ENCODE measurements around the gene PLCL2.
"Not testable (repeated sequence)": the region's sequence is repeated elsewhere in the genome, so short reads cannot be mapped to it uniquely, and the experiment has no call there.

PLCL2 gene

DNA sequence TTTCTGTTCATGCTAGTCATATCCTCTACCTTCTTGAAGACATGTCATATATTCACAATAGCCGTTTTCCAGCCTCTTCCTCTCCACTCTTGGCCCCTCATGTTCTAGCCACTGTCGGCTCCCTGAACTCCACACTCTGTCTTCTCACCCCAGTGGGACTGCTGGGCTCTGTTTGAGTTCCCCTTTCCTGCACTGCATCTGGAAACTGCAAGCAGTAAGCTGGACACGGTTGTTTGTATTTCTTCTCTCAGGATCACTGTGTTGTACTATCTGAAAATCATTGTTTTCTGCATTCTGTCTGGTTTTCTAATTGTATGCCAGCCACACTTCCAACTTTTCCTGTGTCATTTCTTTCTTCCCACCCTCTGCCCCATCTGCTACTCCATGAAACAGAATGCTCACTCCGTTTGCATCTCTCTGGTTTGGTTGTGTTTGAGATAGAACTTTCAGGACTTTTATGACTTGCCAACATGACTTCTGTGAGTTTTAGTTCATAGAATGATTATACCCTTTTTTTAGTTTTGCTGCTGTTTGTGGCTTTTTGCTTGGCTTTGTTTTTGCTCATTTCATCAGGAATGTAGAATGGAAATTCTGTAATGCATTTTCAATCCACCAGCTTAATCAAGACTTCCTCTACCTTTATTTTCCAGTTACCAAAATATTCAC, 192.3 kb downstream of the PLCL2 start:
- no peak for DNase-seq (ENCODE audit: low spot score)

DNA sequence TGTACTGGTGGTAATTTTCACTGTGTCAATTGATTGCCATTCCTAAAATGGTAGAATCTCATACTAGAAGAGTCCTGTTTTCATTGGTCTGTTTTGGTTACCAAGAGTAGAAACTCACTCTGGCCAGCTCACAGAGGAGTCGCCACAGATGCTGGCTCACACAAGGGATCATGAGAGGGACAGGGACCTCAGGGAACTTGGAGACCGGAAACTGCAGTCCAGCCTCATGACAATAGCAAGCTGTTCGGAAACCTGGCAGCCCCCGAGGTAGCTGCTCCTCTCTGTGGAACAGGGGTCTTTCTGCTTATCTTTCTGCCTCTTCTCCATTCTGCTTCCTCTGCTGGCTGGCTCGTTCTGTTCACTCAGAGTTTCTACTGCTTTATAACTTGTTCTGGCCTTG, 192.9 kb downstream of the PLCL2 start:
- DNase-seq (ENCODE audit: low spot score): no peak

DNA sequence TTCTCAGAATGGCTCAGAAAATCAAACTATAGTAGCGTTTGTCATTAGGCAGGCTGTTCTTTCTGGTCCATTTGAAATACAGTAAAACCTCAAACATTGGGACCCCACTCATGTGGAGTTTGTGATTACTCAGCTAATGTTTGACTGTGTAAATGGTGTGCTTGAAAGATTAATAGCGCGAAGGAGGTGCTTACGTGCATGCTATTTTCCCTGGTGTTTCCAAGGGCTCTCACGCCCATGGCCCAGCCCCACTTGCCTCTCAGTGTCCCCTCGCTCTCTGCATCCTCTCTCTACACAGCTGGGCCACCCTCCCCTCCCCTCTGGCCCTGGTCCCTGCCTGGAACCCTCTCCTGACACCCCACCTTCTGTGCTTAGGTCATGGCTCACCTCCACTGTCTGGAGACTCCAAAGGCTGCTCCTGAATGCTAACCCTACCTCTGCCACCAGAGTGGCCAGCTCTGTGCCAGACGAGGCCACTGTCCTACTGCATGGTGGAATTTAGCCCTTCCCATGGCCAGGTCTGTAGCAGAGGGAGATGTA, 194.2 kb downstream of the PLCL2 start:
- no peak for DNase-seq (ENCODE audit: low spot score)

DNA sequence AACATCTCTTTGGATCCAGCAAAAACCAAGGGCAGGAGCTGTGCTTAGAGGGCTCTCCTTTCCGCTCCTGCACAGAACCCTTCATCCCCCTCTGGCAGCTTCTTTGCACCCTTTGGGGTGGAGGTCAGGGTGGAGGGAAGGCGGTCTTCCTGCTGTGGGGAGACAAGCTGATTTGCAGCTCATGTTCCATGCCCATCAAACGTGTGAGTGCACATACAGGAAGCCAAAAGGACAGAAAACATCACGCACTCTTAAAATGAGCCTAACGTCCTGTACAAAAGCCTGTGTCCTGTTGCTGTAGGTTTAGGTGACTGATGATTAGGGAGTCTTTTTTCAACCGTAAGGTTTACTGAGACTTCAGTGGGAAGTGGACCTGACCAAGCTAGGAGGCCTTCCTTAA, 195.2 kb downstream of the PLCL2 start:
- no peak for DNase-seq (ENCODE audit: low spot score)

DNA sequence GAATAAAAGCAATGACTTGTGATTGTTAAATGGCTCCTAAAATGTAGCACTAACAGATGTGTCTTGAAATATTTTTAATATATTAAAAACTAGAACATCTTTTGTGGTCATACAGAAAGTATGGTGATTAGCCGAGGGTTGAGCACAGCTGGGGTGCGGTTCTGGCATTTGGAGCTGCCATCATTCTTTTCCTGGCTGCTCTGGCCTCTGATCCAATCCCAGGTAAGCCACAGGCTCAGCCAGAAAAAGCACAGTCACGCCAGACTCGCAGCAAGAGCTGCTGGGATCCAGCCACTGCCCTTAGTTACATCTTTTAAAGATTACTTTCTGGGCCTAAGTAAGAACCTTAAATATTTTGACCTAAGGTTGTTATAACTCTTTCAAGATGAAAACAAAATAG, 196.8 kb downstream of the PLCL2 start:
- DNase-seq (ENCODE audit: low spot score): no peak

DNA sequence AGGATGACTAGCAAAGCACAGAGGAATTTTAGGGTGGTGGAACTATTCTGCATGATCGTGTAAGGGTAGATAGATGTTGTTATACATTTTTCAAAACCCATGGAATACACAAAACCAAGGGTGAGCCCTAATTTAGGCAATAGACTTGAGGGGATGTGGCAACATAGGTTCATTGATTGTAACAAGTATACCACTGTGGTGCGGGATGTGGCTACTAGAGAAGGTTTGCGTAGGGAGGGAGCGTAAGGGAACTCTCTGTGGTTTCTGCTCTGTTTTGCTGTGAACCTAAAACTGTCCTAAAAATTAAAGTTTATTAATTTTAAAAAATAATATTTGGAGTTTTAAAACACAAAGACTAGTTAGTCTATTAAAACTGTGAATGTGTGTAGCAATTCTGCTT, 202.8 kb downstream of the PLCL2 start:
- DNase-seq (ENCODE audit: low spot score): no peak

DNA sequence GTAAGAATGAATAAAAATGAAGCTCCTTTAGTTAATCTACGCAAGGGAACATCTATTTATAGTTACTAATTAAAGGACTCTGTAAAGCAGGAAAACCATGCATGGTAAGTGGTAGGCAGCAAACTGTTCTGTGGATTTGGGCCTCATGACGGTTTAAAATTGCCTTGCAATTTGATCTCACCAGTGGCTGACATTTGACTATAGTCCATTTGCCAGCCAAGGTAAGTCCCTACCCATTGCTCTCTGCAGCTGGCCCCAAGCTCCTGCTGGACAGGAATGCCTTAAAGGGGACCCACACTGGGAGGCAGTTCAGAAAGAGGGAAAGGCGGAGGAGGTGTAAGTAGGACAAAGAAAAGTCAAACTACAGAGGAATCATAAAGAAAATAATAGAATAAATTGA, 203.3 kb downstream of the PLCL2 start:
- DNase-seq (ENCODE audit: low spot score): no peak

DNA sequence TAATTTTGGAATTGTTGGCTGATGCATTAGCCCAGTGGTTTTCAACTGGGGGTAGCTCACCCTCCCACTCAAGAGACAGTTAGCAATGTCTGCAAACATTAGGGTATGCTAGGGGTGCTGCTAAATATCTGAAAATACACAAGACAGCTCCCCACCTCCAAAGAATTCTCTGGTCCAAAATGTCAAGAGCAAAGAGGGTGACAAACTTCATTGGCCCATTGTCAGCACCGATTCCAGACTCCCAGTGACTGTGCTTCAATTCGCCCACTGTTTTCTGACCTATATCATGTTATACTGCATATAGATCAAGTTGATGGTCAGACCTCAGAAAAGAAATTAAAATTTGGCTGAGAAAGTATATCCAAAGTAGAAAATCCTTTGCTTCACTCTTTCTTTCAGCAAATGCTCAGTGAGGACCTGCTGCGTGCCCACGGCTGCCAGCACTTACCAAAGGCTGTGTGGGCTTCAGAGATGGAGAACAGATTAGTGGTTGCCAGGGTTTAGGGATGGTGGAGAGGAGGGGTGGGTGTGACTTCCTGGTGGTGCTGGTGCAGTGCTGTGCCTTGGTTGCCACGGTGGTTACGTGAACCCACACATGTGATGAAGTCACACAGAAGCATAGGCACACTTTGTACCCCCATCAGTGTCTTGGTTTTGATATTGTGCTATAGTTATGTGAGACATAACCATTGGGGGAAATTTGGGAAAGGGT, 204.0 kb downstream of the PLCL2 start:
- no peak for DNase-seq (ENCODE audit: low spot score)

DNA sequence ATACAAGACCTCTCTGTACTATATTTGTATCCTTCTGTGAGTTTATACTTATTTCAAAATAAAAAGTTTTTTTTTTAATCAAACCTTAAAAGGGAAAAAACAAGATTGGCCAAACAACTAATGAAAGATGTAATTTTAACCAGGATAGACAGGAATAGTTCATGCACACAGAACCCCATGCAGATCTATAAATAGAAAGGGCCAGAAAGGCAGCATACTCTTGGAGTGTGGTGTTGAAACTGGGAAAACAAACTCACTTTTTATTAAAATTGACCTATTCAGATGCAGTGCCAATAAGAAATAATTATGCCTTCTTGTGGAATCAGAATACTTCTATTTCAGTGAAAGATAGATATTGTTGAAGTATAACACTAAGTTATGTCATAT, 204.6 kb downstream of the PLCL2 start:
- no peak for DNase-seq (ENCODE audit: low spot score)

DNA sequence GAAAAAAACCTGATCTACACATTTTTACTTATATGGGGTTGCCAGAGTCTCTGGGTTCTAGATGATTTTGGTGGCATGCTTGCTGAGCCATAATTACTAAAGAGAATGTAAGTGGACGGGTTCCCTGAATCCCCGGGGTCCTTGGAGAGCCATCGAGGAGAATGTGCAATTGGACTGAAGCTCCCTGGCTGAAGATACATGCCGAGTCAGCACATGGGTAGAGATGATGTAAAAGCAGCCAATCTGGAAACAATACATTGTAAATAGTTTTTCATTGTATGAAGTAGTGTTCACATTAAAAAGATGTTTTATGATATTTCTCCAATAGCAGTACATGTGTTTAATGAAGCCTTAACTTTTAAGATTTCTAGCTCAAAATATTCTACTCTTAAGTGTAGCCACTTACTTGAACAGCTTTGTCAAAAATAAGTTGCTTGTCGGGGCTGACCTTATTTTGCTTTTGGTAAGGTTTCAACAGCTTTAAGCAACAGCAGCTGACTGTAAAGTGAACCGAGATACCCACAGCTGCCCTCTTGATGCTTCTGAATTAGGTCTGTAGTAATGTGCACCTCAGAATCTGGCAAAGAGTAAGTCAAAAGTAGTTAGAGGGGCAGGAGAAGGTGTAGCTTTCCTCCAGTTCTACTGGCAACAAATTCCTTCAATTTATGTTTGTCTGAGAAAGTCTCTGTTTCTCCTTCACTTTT, 205.7 kb downstream of the PLCL2 start:
- no peak for DNase-seq (ENCODE audit: low spot score)

DNA sequence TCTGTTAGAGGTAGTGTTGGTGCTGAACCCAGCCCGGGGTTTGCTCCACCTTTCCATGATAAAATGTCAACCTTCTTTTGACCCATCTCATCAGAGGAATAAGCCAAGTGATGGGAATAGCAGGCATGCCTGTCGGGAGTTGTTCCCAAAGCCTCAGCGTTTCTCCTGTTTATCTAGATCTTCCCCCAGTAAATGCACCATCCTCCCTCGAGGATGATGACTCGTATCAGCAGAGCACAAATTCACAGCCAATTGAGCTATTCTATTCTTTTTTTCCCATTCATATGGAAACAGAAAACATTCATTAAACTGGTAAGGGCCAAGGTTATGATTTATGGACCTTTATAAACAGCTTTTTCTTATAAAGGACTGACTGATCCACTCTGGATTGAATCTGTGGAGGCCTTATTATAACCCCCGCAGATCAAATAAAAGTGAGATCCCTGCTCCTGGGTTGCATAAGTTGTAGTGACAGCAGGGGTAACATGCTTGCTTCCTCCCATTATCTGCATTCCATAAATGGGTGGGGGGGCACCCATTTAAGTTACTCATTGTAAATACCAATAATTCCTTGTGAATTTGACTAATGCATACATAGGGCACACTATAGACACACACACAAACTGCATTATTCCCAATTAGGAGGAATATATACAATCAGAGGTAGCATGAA, 207.3 kb downstream of the PLCL2 start:
- no peak for DNase-seq (ENCODE audit: low spot score)

DNA sequence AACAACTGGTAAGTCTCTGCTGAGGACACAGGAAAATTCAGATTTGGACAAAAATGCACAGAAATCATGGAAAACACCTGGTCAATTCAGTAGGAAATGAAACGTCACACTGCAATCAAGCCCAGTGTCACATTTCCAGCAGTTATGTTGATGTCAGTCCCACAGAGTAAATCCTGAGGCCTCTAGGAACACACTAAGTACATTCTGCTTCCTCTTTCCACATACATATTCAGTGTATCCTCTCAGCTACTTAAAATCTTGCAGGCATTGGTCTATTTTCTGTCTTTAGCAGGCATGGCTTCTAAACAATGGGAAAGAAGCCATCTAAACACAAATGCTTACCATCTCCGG, 207.8 kb downstream of the PLCL2 start:
- no peak for DNase-seq (ENCODE audit: low spot score)

DNA sequence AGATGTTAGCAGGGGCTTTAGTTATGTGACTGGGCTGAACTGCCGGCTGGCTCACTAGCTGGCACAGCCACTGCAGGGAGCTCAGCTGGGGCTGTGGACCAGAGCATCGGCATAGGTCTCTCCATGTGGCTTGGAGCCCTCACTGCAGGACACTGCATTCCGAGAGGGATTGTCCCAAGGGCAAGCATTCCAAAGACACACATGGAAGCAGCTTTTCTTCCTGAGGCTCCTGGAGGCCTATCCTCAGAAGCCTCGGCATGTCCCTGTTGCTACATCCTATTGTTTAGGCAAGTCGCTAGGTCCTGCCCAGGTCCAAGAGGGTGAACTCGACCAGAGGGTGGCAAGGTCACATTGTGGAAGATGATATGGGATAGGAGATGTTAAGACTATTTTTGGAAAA, 209.8 kb downstream of the PLCL2 start:
- no peak for DNase-seq (ENCODE audit: low spot score)

DNA sequence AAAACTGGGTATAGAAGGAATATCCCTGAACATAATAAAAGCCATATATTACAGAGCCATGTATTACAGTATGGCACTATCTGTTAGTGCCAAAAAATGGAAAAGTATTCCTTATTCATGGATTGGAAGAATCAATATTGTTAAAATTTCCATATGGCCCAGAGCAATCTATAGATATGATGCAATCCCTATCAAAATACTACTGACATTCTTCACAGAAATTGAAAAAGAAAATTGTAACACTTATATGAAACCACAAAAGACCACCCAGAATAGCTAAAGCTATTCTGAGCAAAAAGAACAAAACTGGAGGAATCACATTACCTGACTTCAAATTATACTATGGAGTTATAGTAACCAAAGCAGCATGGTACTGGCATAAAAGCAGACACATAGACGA, 218.8 kb downstream of the PLCL2 start:
- DNase-seq (ENCODE audit: low spot score): no peak

DNA sequence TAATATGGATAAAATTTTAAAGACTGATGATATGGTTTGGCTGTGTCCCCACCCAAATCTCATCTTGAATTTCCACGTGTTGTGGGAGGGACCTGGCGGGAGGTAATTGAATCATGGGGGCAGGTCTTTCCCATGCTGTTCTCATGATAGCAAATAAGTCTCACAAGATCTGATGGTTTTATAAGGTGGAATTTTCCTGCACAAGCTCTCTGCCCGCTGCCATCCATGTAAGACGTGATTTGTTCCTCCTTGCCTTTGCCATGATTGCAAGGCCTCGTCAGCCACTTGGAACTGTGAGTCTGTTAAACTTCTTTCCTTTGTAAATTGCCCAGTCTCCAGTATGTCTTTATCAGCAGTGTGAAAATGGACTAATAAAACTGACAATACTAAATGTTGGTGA, 222.0 kb downstream of the PLCL2 start:
- DNase-seq (ENCODE audit: low spot score): not testable (repeated sequence)

DNA sequence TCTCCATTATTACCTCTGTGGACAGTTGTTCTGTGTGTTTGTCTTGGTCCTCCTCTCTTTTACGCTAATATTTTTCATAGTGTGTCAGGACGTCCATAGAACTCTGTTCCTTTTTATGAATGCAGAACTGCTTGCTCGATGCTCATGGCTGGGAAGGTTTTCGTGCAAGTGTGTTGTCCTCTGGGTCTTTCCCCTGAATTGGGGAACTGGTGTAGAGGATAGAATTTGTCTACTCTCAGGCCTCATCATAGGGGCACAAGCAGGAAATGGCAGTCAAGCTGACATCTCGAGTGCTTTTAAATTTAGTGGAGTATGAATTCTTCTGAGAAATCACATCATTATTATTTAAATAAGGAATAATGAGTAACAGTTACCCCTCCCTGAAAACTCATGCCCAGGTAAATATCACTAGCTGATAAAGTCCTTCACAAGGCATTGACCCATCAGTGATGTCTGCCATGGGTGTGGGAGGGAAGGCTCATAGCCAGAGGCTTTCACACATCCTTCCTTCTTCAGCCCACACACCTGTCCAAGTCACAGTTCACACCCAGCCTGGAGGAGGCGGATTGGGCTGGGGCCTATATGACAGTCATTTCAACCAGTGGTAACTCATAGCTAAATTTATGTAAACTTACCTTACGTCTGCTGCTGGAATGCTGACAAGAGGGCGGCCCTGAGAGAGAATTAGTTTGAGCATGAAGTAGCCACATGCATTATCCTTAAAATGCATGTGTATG, 226.1 kb downstream of the PLCL2 start:
- no peak for DNase-seq (ENCODE audit: low spot score)

DNA sequence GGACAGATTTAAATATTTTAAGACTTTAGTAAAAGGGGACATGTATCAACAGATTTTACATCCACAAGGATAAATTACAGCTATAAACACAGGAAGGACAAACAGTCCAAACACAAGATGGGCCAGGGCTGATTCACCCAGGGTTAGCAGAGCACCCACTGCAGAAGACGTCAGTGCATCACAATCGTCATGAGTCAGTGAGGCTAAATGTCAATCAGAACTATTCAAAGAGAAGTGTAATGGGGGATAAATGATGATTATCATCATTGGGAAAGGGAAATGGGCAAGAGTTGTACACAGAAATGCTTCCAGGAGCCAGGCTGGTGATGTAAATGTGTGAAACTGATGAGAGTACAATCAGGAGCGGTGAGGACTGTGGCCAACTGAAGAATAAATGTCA, 226.8 kb downstream of the PLCL2 start:
- no peak for DNase-seq (ENCODE audit: low spot score)

DNA sequence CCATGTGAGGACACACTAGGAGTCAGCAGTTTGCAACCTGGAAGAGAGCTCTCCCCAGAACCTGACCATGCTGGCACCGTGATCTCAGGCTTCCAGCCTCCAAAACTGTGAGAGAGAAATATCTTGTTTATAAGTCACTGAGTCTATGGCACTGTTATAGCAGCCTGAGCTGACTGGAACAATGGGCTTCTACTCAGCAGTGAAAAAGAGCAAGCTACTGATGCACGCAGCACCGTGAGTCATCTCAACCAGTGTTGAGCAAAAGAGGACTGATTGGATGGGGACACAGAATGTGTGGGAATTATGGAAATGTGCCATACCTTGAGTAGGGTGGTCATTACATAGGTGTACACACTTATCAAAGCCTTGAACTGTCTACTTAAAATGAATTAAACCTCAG, 230.4 kb downstream of the PLCL2 start:
- DNase-seq (ENCODE audit: low spot score): no peak

DNA sequence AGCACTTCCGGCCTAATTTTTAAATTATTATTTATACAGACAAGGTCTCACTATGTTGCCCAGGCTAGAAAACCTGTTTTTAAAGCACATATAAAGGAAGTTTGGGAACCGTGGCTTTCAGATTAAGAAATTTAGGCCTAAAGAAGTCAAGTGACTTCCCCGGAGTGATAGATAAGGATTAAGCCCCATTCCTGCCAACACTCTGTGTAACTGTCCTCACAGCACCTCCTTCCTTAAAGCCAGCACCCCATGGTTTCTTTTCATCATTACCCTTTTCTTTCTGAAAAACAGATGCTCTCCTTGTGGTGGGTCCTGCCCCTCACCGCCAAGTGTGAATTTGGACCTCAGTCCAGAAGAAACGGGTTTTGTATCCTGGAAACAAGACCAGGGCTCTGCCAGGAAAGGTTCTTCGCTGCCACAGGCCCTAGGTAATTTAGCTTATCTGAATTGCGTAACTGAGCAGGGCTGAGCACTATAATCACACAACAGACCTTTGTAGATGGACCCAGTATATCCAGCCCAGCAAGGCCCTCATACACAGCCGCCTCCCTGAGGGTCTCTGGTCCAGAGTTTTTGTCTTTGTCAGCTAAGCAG, 231.3 kb downstream of the PLCL2 start:
- no peak for DNase-seq (ENCODE audit: low spot score)

DNA sequence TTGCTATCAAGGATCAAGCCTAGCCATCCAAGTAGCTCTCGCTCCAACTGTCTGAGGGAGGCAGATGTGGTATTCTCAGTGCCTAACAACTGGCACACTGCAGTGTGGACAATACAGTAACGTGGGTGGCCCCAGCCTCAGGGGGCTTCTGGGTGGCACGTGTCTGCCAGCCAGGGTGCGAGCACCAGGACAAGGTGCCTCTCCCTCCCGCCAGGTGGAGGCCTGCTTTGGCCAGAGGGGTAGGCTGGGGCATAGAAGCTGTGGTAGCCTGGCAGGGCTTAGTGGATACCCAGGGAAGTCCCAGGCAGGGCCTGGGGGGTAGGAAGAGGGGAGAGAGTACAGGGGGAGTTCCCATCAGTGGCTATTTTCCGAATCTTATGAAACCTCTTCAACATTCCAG, 234.0 kb downstream of the PLCL2 start:
- no peak for DNase-seq (ENCODE audit: low spot score)

DNA sequence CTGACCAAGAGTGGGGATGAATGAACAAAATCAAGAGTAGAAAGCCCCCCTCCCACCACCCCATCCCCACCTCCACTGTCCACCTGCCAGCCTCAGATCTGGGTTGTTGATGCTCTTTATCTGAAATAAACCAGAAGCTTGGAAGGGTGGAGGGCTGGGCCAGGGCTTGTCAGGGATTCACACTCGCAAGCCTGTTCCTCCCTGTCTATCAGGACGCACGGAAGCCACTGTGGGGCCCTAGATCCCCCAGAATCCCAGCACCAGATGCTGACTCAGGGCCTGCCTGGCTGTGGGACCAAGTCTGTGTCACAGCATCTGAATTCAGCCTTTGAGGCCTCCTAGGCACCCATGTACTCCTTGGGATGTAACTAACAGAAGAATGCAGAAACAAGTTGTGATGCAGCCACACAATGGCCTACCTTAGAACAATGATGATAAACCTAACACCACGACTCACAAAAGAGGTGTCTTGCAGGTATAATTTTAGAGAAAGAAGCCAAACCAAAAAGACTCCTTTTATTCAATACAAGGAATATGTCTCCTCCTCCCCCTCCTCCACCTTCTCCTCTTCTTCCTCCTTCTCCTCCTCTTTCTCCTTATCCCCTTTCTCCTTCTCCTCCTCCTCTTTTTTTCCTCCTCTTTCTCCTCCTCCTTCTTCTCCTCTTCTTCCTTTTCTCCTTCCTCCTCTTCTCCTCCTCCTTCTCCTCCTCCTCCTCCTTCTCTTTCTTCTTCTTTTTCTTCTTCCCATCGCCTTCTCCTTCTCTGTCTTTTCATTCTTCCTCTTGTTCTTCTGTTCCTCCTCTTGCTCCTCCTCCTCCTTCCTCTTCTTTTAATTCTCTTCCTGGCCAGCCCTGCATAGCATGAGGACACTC, 234.7 kb downstream of the PLCL2 start:
- no peak for DNase-seq (ENCODE audit: low spot score)

Measured in hematopoietic multipotent progenitor cell treated with erythropoietin and hydrocortisone succinate and interleukin-3 and kit ligand, for 15 days (in vitro differentiated cells).